GM18511 (cell line): Measurements from ENCODE around the gene MAML3.

Experiments
- ATAC-seq: cut with Tn5 transposase; IDR thresholded peaks from one replicate; pipeline ENCODE4 v1.9.1; 2021; ENCODE audit warnings: mild to moderate bottlenecking, moderate library complexity; ENCODE audit not compliant: unreplicated experiment

MAML3 gene

DNA sequence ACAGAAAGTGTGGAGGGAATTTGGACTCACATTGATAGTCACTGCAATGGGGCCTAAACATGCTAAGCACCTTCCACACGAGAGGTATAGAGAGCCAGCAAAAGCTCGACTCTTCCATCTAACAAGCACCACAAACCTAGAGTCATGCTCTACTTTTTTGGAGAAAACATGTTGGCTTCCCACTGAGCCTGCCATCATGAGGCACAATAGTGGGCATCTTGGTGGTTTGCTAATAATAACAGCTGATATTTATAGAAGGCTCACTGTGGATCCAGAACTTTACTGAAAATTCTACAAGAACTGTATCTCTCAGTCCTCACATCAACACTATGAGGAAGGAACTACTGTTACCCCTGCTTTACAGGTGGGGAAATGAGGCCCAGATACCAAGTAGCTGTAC, 26.6 kb downstream of the MAML3 start:
- no peak for ATAC-seq

DNA sequence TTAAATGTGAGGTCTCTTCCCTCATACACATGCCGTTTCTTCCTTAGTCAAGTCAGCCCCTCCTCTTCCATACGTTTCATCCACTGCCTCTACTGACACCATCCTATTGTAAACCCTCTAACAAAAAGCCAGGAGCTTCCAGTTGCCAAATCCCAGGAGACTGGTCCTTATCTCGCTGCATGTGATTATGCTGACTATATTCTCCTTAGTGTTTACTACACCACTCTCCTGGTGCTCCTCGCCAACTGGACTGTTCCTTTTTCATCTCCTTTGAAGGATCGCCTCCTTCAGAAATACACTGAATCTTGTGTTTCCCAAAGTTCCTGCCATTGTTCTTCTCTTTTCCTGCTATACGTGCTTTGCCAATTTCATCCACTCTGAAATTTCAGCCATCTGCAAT, 27.7 kb downstream of the MAML3 start:
- ATAC-seq, result no peak

DNA sequence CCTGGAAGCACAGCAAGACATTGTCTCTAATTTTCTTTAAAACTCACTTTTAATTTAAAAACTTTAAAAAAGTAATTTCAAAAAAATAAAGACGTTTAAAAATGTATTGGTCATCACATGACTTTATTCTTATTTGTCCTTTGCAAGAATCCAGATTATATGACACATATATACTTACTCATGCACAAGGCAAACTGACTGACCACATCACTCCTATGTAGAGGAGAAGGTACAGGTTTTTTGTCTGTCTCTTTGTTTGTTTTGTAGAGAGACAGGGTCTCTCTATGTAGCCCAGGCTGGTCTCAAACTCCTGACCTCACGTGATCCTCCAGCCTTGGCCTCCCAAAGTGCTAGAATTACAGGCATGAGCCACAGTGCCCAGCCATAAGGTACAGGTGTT, 28.6 kb downstream of the MAML3 start:
- no peak for ATAC-seq

DNA sequence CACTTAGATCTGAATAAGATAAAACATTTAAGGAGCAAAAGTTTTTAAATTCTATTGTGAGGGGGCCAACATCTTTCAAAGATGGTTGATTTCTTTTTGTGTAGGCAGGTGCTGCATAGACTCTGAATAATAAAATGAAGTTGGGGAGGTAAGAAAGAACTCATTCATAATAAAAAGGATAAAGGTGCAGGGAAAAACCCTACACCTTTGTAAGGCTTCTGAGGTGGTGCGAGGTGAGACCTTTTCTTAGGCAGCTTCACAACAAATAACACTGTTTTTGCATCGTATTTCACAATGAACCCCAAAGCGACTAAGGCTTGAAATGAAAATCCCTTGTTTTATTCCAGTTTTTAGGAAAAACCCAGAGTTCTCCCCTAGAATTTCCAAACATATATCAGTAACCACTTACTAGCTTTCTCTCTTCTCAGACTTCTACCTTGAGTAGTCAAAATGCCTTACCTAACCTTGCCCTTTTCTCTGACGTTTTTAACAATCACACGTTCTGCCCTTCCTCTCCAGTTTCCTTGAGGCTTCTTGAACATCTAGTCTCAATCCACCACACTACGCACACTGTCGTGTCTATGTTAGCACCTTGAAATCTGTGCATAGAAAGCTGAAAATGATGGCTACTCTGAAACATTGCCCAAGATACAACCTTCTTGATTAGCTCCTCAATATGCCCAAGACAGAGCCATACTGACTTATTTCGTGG, 30.2 kb downstream of the MAML3 start:
- ATAC-seq, result no peak

DNA sequence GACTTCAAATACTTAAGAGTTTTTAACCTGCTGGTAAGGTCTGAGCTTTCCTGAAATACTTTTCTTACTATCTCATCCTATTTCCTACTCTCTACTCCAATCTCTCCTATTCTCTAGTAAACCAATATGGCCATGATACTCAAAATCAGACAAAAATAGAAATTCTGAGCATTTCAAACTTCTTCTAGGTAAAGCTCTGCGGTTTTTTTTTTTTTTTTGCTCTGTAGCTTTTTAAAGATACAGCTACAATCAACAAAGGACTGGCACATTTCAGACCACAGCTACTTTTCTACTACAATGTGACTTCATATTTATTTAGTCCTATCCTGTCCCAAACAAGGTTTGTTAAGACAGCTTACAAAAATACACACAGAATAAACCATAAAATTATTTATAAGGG, 31.1 kb downstream of the MAML3 start:
- ATAC-seq, result no peak

DNA sequence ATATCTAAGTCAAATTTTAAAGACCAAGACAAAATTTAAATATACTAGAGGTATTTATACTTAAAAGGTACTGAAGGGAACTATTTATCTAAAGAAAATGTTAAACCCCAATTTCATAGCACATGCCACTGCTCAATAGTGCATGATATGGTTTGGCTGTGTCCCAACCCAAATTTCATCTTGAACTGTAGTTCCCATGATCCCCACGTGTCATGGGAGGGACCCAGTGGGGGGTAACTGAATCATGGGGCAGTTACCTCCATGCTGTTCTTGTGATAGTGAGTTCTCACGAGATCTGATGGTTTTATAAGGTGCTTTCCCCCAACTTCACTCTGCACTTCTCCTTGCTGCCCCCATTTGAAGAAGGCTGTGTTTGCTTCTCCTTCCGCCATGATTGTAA, 32.3 kb downstream of the MAML3 start:
- no peak for ATAC-seq

DNA sequence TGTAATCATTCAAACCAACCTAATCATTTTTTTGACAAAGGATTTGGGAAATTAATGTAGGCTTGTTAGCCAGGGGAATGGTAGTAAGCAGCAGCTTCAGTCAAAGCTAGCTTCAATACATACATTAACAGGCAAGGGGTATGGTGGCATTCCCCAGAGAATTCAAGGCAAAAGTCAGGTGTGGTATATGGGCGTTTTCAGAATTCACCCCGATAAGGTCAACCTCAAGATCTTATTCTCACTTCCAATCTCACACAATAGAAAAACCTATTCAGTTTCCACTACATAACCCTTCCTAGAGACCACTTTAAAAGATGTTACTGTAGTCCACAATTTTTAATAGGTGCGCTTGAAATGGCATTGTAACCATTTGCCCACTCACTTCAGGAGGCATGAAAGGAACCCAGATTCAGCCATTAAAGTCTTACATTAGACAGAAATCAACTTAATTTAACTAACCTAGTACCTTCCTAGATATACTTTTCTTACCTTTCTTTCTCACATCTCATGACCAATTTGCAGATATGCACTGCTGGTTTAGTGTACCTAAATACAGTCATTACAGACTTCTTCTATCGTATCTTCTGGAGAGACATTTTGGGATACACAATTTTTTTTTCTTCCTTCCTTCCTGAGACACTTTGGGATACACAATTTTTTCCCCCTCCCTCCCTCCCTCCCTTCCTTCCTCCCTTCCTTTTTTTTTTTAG, 34.9 kb downstream of the MAML3 start:
- ATAC-seq, result peak; percentile 52

DNA sequence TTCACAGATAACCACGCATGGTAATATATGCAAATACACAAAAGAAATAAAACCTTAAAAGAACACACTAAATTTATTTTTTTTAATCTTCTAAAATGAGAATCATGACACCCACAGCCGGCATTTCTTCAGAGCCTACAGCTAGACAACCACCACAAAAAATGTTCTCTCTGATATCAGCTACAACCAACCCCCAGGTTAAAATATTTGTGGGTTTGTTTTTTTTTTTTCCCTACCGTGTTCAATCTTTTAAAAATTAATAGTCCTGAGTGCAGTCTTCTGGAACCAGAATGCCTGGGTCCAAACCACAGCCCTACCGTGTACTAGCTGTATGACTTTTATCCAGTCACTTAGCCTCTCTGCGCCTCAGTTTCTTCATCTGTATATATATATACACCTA, 36.0 kb downstream of the MAML3 start:
- ATAC-seq, result no peak

DNA sequence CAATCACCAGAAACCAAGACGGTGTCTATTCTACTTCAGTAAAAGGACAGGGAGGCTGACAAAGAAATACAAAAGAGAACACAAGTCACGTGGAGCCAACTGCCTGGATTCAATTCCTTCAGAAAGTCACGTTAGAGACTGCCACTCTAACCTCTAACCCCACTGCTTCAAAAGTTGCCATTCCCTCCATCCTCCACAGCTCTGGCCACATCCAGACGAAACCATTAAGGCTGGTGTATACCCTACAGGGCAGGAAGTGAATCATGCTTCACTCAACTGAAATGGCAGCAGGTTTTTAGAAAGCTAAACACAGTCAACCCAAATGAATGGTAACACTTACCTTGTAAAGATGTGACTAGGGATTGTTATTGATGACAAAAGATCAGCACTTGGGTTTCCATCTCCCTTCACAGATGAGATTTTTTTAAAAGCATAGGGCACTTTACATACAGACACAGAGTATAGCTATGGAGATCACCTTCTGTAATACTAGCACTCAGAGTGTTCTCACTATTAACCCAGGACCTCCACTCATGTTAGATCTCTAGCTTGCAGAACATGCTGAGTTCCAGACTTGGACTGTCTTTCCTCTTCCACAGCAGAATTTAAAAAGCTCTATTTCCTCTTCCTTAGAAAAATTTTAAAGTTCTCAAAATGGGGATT, 37.4 kb downstream of the MAML3 start:
- ATAC-seq, result peak; percentile 36

DNA sequence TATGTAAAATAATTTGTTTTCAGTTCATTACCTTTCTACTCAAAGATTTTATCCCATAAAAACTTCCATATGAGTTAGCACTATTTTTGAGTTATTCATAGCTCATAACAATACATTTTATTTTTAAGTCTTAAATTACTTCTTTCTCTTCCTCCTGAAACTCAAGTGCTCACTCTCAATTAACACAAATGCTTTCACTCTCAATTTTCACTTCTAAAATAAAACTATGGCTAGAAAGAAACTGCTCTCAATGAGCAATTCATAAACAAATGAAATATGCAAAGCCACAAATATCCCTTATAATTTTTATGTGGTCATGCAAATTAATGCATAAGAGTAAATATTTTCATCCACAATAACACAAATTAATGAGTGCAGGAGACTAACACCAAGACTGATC, 38.8 kb downstream of the MAML3 start:
- ATAC-seq, result no peak

DNA sequence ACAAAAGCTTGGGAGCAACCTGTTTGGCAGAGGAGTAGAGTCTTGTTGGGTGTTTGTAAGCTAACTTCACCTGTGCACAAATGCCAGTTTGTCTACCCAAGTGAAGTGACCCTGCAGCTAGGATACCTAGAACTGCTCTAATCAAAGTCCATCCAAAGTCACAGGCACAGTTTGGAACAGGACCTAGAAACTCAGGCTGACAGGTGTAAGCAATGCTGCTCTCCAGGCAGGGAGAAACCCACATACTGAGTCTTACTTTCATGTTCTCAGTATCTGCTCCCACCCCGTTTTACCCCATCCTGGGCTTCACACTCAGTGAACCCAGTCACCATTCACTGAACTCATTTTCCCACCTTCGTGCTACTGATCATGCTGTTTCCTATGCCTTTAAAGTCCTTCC, 40.3 kb downstream of the MAML3 start:
- no peak for ATAC-seq

DNA sequence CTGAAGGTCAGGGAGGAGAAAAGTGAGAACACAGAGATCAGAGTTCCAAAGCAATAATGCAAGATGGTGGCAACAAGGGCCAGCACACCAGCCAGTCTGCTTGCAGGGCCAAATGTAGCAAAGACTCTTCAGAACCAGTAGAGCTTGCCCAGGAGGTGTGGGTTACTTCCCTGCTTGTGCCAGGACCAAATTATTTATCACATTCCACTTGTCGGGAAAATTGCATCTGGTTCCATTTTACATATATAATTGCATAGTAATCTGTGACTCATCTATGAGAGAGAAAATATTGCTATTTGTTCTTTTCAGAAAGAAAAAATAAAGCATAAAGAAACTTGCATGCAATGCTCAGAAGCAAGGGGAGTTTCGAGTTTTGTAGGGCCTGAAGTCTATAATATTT, 41.4 kb downstream of the MAML3 start:
- ATAC-seq, result no peak

DNA sequence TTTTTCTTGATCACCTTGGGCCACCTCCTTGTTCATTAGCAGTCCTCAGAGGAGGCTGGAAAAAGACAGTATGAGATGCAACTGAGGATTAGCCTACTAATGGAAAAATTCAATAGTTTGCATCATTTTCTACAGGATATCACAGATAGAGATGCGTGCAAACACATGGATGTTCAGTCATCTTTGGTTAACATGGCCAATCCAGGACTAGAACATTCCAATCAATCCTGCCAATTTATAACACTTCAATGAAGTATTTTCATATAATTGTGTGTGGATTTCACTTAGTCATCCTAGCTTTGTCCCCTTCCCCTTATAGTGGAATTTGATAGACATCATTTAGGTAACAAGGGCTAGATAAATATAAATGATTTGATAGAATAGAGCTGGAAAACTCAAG, 42.7 kb downstream of the MAML3 start:
- ATAC-seq, result no peak

DNA sequence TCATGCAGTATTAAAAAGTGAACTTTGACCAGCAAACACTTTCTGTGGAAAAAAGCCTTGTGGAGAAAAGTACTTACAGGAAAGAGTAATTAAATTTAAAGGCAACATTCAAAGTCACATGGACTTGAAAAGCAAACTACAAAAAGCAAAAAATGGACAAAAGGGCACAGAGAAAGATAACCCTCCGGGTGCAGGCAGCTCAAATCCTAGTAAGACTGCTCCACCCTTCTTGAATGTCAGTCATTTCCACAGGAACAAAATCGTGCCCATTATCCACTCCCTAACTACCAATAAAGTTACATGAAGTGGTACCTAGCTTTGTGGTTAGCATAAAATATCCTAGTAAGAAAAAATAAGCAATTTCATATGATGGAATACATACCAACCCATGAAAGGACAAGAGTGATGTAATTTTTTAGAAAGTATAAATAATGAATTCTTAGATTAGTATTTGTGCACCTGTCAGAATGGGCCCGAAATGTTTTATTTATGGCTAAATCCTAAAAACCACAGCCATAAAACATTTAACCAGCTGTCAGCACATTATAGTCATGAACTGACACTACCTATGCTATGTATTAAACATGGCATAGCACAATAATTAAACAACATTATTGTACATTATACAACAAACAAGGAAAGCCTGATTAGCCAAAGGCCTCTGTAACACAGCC, 43.3 kb downstream of the MAML3 start:
- no peak for ATAC-seq

DNA sequence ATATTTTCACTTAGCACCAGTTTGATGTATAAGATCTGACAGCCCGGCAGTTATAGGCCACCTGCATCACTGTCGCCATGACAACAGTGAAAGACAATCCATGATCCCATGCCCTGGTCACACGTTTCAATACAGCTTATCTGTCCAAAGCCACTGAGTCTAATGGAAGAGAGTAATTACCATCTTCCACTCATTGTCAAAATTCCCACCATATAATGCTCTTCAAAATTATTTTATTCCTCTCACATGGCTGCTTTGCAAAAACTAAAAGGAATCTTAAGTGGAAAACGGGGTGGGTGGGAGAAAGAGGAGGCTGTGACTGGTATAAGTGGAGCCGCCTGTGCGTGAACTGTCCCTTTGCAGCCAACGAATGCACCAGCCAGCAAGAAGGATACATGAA, 44.2 kb downstream of the MAML3 start:
- ATAC-seq, result no peak

DNA sequence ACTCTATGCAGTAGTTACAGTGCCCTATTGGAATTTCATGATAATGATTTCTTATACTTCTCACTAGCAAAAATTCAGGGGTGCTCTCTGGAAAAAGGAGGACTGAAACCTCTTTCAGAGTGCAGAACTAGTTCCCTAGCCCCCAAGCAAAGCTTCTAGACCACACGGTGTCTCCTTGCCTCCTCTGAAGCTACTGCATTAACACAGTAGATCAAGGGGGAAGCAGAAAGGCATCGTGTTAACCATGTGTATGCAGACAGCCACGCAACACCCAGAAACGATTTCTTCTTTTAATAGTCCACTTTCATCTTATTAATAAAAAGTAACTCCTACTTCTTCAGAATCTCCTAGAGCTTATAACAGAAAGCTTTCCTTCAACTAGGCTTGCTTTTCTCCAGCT, 44.7 kb downstream of the MAML3 start:
- no peak for ATAC-seq

DNA sequence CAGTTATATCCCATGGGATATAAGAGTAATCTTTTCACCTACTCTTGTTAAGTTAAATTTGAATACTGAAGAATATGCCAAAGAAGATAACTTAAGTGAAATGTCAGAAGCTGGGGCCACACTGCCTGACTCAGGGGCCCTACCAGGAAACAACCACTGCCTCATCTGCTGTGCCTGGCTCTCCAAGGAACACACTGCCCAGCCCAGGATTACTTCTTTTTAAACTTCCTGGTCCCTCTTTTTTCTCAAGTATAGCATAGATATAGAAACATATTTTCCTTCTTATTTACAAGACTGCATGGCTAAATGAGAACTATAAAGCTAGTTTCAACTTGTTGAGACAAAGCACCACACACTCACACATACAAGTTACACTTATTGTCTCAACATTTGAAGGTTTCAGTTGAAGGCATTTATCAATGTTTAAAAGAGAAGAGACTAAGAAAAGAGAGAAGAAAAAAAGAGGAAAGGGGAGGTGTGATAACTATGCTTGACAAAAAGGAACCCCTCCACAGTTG, 45.2 kb downstream of the MAML3 start:
- ATAC-seq, result no peak

DNA sequence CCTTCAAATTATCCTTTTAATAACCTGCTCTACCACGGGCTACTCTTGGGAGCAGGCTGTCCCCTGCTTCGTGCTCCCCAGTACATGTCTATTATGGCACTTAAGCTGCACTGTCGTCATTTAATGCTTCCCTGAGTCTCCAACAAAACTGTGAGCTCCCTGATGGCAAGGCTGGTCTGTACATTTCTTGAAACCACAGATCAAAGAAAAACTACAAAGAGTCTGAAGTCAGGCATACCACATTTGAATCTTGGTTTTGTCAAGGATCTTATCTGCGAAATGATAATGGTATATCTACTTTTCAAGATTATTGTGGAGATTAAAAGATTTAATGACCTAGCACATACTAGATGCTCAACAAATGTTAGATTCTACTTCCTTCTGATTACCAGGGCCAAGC, 45.7 kb downstream of the MAML3 start:
- no peak for ATAC-seq

DNA sequence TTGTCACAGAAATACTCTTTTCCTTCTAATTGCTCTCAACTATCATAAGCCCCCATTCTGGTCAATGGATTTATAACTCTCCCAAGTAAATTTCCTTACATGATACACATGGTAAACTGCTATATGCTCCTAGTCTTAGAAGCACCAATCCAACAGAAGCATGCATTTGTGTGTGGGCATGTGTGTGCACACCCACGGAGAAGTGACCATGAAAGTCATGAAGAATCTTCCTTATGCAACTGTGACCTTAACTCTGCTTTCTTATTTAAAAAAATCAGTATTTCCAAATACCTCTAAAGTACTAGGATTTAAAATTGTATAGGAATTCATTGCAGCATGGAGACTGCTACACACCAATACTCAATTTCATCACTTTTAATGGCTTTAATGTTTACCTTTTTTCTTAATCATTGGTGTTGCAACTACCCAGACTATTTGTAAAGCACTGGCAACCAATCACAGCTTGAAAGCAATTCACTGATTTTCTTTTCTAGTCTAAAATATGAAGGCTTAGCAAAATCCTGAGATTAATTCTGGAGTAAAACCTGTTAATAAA, 47.6 kb downstream of the MAML3 start:
- no peak for ATAC-seq

DNA sequence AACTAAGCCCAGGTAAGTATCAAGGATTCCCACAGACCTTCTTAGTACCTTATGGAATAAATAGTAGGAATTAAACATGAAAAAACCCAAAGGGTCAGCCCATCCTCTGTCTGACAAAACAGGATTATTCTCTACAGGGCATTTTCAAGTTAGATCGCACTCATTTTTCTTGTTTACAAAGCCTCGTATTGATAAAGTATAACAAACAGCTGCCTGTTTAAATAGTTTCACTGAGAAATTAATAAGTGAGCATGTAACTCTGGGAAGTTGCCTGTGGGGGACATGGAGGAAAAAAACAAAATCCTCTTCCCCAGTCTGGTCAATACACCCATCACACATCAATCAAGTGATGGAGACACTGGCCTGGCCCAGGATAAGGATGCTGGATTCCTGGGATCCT, 48.5 kb downstream of the MAML3 start:
- no peak for ATAC-seq

DNA sequence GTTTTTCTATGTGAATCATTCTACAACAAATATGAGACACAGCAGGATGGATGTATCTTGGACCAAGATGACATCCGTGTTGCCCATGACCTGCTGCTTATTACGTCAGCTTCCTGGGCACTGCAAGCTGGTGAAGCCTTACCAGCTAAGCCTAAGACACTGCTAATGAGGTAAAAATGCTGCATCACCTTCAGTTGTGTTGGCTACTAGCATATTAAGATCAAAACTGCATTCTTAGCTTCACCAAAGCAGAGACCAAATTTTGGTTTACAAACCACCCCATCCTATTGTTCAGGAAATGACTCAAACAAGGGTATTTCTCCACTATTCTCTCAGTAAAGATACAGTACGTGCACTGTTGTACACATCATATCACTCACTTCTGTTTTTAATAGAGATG, 50.3 kb downstream of the MAML3 start:
- peak; percentile 87 for ATAC-seq
